Daoy (cell line): ENCODE data around the gene OR8K1. TPM values are rescaled to one million over a fixed set of nuclear protein-coding genes. Genes with fewer than 3 reads are reported as not detected.

Source experiments
- DNase-seq: peaks from one replicate; pipeline ENCODE4 v3.0.0-alpha.2; 2015; ENCODE audit warnings: low read depth
- total RNA-seq: library from RNA; depleted of rRNA; stranded (reverse); fragments of >200 nt; shearing (Covaris generic); gene quantifications from 2 replicates; pipeline ENCODE4 v1.2.3, GENCODE V29; 2014; rRNA removed

The OR8K1 gene
- total RNA-seq = not detected in 2 replicates

- no peak for DNase-seq
Observed at GRCh38 chr11:56345739-56346138, at the start of gene OR8K1. OR8K1 (plus strand) TSS chr11:56346039; CDS start chr11:56346039, 0 bp downstream.

DNA sequence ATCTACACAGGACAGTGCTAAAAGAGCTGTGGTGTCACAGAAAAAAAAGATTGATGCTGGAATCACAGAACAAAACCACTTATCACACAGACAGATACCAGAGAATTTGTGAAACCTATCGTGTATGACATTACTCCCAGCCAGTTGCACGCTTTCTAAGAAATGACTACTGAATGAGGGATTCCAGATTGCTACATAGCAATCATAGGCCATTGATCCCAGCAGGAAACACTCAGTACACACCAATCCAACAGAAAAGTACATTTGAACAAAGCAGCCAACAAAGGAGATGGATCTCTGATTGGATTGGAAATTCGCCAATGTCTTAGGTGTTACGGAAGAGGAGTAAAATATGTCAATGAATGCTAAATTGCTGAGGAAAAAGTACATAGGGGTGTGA, 48.9 kb upstream of the OR8K1 start:
- no peak for DNase-seq

DNA sequence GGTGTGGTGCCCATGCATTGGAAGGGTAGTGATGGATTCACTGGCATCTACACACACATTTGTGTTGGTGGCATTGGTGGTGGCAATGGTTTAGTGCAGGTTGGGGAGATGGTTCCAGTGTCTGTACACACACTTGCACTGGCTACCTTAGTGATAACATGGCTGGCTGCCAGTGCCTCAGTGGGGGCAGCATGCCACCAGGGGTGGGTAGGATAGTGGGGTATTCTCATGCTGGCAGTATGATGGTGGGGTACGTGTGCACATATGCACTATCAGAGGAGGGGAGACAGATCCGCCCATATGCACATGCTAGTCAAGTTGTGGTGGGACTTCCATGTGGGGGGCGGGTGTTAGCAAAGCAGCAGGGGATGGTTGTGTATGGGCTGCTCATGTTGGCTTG, 38.0 kb upstream of the OR8K1 start:
- DNase-seq = no peak

DNA sequence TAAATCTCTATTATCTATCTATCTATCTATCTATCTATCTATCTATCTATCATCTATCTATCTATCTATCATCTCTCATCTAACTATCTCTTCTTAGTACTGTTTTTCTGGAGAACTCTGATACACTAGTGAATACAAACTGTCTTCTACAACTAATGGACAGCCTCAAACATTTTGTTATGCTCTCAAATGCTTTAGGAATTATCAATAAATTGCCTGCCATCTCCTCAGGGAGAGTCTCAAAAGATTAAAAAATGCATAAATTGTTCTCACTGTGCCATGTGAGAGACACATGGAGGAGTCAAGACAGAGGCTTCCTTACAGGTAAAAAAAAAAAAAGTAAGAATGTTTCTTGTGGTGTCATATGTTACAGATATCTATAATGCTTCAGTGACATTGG, 31.0 kb upstream of the OR8K1 start, which contains the start of gene OR8K3:
OR8K3 (plus strand) TSS at position 301 of the 400 bp plus-strand sequence. CDS start 3,163 bp downstream, outside the sequence.
- no peak for DNase-seq

DNA sequence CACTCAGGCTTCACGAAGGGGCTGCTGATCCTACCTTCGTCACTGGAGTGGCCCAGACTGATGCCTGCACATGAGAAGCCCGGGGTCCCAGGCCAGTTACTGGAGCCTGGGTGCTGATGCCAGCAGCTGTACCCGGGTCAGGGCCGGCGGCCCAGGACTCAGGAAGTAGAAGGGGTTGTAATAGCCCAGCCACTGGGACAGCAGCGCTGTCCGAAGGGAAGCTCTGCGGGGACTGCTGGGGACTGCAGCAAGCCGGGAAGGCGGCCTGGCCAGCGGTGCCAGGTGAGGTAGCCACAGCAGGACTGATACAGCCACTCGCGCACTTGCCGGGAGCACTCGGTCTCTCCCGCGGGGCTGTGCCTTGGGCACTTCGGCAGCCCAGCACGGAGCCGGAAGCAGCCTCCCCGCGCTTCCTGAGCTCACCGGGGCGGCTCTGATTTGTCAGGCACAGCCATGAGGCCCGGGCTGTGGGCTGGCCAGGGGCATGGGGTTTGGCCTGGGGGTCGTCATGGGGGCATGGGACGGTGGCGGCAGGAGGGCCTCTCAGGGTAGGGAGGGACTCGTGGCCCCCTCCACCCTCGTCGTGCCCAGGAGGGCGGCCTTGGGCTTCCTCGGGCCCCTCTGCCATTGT, 13.9 kb upstream of the OR8K1 start:
- DNase-seq = no peak

GRCh38 chr11:56333156-56333555, 12.7 kb upstream of the OR8K1 start:
- DNase-seq = no peak

DNA sequence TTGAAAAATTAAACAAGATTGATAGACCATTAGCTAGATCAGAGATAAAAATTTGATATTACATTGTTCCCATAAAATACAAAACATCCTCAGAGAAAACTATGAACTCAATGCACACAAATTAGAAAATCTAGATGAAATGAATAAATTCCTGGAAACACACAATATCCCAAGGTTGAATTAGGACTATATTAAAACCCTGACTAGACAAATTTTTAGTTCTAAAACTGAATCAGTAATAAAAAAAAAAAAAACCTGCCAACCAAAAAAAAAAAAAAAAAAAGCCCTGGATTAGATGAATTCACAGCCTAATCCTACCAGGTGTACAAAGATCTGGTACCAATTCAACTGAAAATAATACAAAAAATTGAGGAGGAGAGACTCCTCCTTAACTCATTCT, 5.5 kb upstream of the OR8K1 start:
- no peak for DNase-seq

- DNase-seq = no peak
Observed at GRCh38 chr11:56353991-56354390, 8.2 kb downstream of the OR8K1 start, which contains the start of gene OR8J1. OR8J1 (plus strand) TSS chr11:56354291; CDS start chr11:56360247, 5,956 bp downstream.

DNA sequence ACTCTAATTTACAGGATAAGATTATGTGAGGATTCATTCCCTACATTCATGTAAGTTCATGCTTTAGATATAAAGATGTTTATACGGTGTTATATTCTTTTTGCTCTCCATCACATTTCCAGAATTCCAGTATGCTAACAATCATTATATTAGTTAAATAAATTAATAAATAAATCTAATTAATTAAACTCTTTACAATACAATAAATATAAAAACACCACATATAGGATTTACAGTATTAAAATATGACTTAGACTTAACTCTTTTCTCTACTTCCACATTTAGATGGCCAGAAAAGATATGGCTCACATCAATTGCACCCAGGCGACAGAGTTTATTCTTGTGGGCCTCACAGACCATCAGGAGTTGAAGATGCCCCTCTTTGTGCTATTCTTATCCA, 29.5 kb downstream of the OR8K1 start, which contains the start of gene OR8U1:
OR8U1 (plus strand) TSS at position 301 of the 400 bp plus-strand sequence; CDS start at position 301, 0 bp downstream.
- DNase-seq = no peak

DNA sequence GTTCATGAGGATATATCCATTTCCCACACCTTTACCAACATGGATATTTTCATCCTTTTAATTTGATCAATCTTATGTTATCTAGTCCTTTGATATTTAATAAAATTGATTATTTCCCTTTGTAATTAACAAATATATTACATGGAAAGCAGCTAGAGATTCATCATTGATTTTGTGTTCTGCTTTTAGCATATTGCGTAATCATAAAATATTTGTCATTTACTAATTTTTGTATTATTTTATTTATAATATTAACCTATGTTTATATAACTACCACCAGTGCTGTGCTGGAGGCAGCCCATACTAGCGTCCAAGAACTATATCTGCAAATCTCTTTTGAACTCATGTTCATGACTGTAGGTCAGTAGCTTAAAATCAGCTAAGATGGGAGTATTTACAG, 34.3 kb downstream of the OR8K1 start:
- no peak for DNase-seq

DNA sequence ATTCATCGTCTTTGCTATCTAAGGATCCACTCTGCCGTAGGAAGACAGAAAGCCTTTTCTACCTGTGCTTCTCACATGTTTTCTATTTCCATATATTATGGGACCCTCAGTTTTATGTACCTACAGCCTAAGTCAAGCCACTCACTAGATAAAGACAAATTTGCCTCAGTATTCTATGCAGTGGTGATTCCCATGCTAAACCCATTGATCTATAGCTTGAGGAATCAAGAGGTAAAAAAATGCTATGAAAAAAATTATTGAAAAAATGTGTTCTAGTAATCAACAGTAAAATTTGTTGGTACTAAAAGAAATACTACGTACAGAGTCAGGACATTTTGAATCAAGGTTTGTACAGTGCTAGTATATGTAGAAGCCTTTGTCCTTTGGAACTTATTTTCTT, 48.5 kb downstream of the OR8K1 start:
- no peak for DNase-seq

DNA sequence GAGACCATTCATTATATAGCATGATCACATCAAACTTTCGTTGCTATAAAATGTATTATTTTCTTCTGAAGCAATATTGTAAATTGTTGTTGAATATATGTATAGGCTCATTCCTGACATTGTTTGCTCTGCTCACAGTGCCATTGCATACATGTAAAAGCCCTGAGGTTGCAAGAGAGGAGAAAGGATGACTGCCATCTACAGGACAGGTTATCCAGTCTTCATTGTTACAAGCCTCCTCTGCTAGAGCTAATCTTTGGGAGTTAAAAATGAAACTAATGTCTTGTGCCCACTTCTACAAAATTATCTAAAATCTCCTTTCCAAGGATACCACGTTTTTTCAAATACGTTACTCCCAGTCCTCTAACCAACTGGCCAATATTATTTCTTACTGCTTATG, 50.2 kb downstream of the OR8K1 start:
- no peak for DNase-seq

Other genes with a start within 250 kb of the OR8K1 start
- gene OR8H2, start 242.4 kb upstream of the OR8K1 start, total RNA-seq = not detected in 2 replicates
- gene OR8H3, start 223.7 kb upstream of the OR8K1 start, total RNA-seq = not detected in 2 replicates
- gene OR8J3, start 205.8 kb upstream of the OR8K1 start, total RNA-seq = not detected in 2 replicates
- gene OR8K5, start 185.7 kb upstream of the OR8K1 start, total RNA-seq = not detected in 2 replicates
- gene OR5J2, start 169.4 kb upstream of the OR8K1 start, total RNA-seq = not detected in 2 replicates
- not detected in 2 replicates for gene OR5T2, start 111.8 kb upstream of the OR8K1 start, total RNA-seq
- gene OR5T3, start 93.8 kb upstream of the OR8K1 start, total RNA-seq = not detected in 2 replicates
- gene OR5T1, start 71.9 kb upstream of the OR8K1 start, total RNA-seq = not detected in 2 replicates
- gene OR8H1, start 53.8 kb upstream of the OR8K1 start, total RNA-seq = not detected in 2 replicates
- gene OR8K3, start 30.9 kb upstream of the OR8K1 start, total RNA-seq = not detected in 2 replicates
- gene OR8J1, start 8.3 kb downstream of the OR8K1 start, total RNA-seq = not detected in 2 replicates
- gene OR8U1, start 29.6 kb downstream of the OR8K1 start, total RNA-seq = not detected in 2 replicates
- not detected in 2 replicates for gene OR5AL1, start 66.7 kb downstream of the OR8K1 start, total RNA-seq
- not detected in 2 replicates for gene OR5M3, start 127.3 kb downstream of the OR8K1 start, total RNA-seq
- gene OR5M8, start 145.3 kb downstream of the OR8K1 start, total RNA-seq = not detected in 2 replicates
- gene OR5M11, start 197.2 kb downstream of the OR8K1 start, total RNA-seq = not detected in 2 replicates
- not detected in 2 replicates for gene OR5M10, start 231.7 kb downstream of the OR8K1 start, total RNA-seq